Measurements from ENCODE around the gene CAPN11. TPM values are rescaled to one million over a fixed set of nuclear protein-coding genes. Genes with fewer than 3 reads are reported as not detected.

CAPN11 gene
- total and polyA plus RNA-seq, 9 of the 15 experiments (the other 6 are each of a cell fraction or from before 2014, with no cell fraction given), result 0.03 to 0.61 (median 0.17) TPM; not detected in 1

- TF ChIP-seq POLR3G (IDR thresholded peaks at IDR 0.05; ENCODE audit: extremely low read depth, insufficient read length, insufficient replicate concordance) (no peak), ZNF717 (CRISPR knock-in tag; IDR thresholded peaks at IDR 0.05) (no peak), TARDBP (IDR thresholded peaks at IDR 0.05) (no peak), XRCC5 (IDR thresholded peaks at IDR 0.05; ENCODE audit: low read depth, low read length) (no peak), PRMT5 (CRISPR knock-in tag; IDR thresholded peaks at IDR 0.05) (no peak), BACH1 (tag; IDR thresholded peaks at IDR 0.05) (no peak), PPARD (CRISPR knock-in tag; IDR thresholded peaks at IDR 0.05) (no peak), CGGBP1 (CRISPR knock-in tag; IDR thresholded peaks at IDR 0.05) (no peak), ATF3 (IDR thresholded peaks at IDR 0.05) (no peak), ATF3 (CRISPR knock-in tag; conservative IDR thresholded peaks at IDR 0.05) (no peak), EP400 (IDR thresholded peaks at IDR 0.05) (peak; percentile 68; the same call in 1 of the 2 replicates), ZMIZ1 (IDR thresholded peaks at IDR 0.05; ENCODE audit: low read depth in 2 of 2, low read length in 2 of 2) (no peak), CREB3 (tag; conservative IDR thresholded peaks at IDR 0.05; ENCODE audit: low read depth) (peak; percentile 62), ESRRA (IDR thresholded peaks at IDR 0.05; ENCODE audit: borderline replicate concordance, low read depth) (no peak), ZNF280A (IDR thresholded peaks at IDR 0.05; ENCODE audit: low read depth, partially characterized antibody) (no peak), TFAP4 (CRISPR knock-in tag; IDR thresholded peaks at IDR 0.05; ENCODE audit: borderline replicate concordance) (peak; percentile 80), ZNF184 (CRISPR knock-in tag; IDR thresholded peaks at IDR 0.05) (no peak), GATAD2A (IDR thresholded peaks at IDR 0.05) (peak; percentile 73), DPF2 (IDR thresholded peaks at IDR 0.05) (peak; percentile 75), TOE1 (IDR thresholded peaks at IDR 0.05; ENCODE audit: borderline replicate concordance) (0 out of 2 replicates have a peak, but pooled peaks have one; percentile 13), TOE1 (CRISPR knock-in tag; IDR thresholded peaks at IDR 0.05; ENCODE audit: borderline replicate concordance, low read depth) (no peak)
Measured at GRCh38 chr6:44201638-44202303, 43.2 kb downstream of the CAPN11 start (continued).

Measured in K562 (cell line).